Transverse colon (tissue), 4 donors: ENCODE measurements around the gene FURIN.

Experiments
- CTCF ChIP-seq, 5 experiments: fragments of 200-600 bp in 3 of 5; fragments of 450-650 bp in 2 of 5; sonication (generic) in 3 of 5; IDR thresholded peaks; 1 replicate in 2 of 5; 2 replicates in 3 of 5; pipeline ENCODE4 v1.5.1; 2016 to 2017; ENCODE audit warnings: antibody characterized with exemption in 5 of 5, inconsistent platforms in 3 of 5, mild to moderate bottlenecking in 2 of 5, moderate library complexity in 1 of 5
- EP300 ChIP-seq: sonication (generic); formaldehyde crosslinking; IDR thresholded peaks from one replicate; pipeline ENCODE4 v1.6.1; 2017; ENCODE audit warnings: antibody characterized with exemption, low read depth
- POLR2A ChIP-seq: fragments of 450-650 bp; IDR thresholded peaks from one replicate; pipeline ENCODE4 v1.6.1; 2016; ENCODE audit warnings: antibody characterized with exemption, mild to moderate bottlenecking, moderate library complexity
- POLR2AphosphoS5 ChIP-seq, 3 donors: sonication (generic); formaldehyde crosslinking; IDR thresholded peaks; one replicate each; pipeline ENCODE4 v1.6.1; 2016; ENCODE audit warnings: antibody characterized with exemption in 3 of 3

GRCh38 chr15:90914305-90915080, 46.1 kb downstream of the FURIN start:
- no peak for TF ChIP-seq CTCF (IDR thresholded peaks at IDR 0.05)
- TF ChIP-seq POLR2A, result no peak
- TF ChIP-seq EP300, result no peak
- no peak for TF ChIP-seq POLR2AphosphoS5 (IDR thresholded peaks at IDR 0.05)
